NCI-H526 (cell line): Measurements from ENCODE around the gene CCDC9B.

Experiments used
- DNase-seq, 2 experiments: peaks; one replicate each; lab custom pipeline; 2025; lab: John Stamatoyannopoulos, UW

The CCDC9B gene

GRCh38 chr15:40365624-40366456, 25.1 kb upstream of the CCDC9B start:
- DNase-seq, result no peak

- no peak for DNase-seq
Observed at GRCh38 chr15:40365016-40365415, 24.3 kb upstream of the CCDC9B start.

GRCh38 chr15:40364251-40364650, 23.5 kb upstream of the CCDC9B start:
- DNase-seq, result no peak

- no peak for DNase-seq
Observed at GRCh38 chr15:40363611-40364010, 22.9 kb upstream of the CCDC9B start.

- DNase-seq, result no peak
Observed at GRCh38 chr15:40361640-40362039, 20.9 kb upstream of the CCDC9B start.

GRCh38 chr15:40360015-40360414, 19.3 kb upstream of the CCDC9B start:
- no peak for DNase-seq

- peak in 1 of 2 experiments; percentile 70 for DNase-seq
Observed at GRCh38 chr15:40358471-40359353, 18.0 kb upstream of the CCDC9B start.

GRCh38 chr15:40357723-40358470, 17.2 kb upstream of the CCDC9B start, which contains the start of gene DISP2:
Gene DISP2, plus strand, starts transcription at chr15:40358219. Its CDS starts 103 bp downstream, at chr15:40358322.
- peak; percentile 47 to 94 for DNase-seq

- DNase-seq, result no peak
Observed at GRCh38 chr15:40357246-40357645, 16.5 kb upstream of the CCDC9B start.

GRCh38 chr15:40355976-40356585, 15.3 kb upstream of the CCDC9B start:
- no peak for DNase-seq

- peak in 1 of 2 experiments; percentile 56 for DNase-seq
Observed at GRCh38 chr15:40354408-40355171, 13.9 kb upstream of the CCDC9B start.

- no peak for DNase-seq
Observed at GRCh38 chr15:40353697-40354096, 13.0 kb upstream of the CCDC9B start.

GRCh38 chr15:40352281-40352901, 11.7 kb upstream of the CCDC9B start:
- no peak for DNase-seq

GRCh38 chr15:40349163-40349562, 8.4 kb upstream of the CCDC9B start:
- no peak for DNase-seq

GRCh38 chr15:40348474-40348870, 7.7 kb upstream of the CCDC9B start:
- DNase-seq, result no peak

- no peak for DNase-seq
Observed at GRCh38 chr15:40347559-40348473, 7.1 kb upstream of the CCDC9B start.

- DNase-seq, result no peak
Observed at GRCh38 chr15:40346579-40347558, 6.1 kb upstream of the CCDC9B start.
